ENCODE measurements around the gene NSFL1C. TPM values are rescaled to one million over a fixed set of nuclear protein-coding genes. Genes with fewer than 3 reads are reported as not detected.

The NSFL1C gene
- total and polyA plus RNA-seq, 2 experiments from 2014 or later = 22.2 to 84.2 TPM

- DNase-seq = no peak
- H3K9ac ChIP-seq = no peak overlapping the region
- H3K4me1 ChIP-seq (ENCODE audit: insufficient read depth) = peaks cover 7% of the 10 kb centered on the region
- TF ChIP-seq EZH2phosphoT487 (IDR thresholded peaks at IDR 0.05; ENCODE audit: insufficient read depth, low read depth) = no peak
- TF ChIP-seq EZH2 (IDR thresholded peaks at IDR 0.05; ENCODE audit: insufficient read depth, poor library complexity, severe bottlenecking) = no peak
- H3K4me2 ChIP-seq (ENCODE audit: unreplicated experiment) = no peak overlapping the region
- no peaks in the 10 kb centered on the region for H3K9me2 ChIP-seq (ENCODE audit: insufficient read depth)
- no peak overlapping the region for H3K27ac ChIP-seq
- H4K20me1 ChIP-seq (ENCODE audit: insufficient read depth) = no peaks in the 10 kb centered on the region
- in situ Hi-C loops (cut with MboI) = no loop called here
- H3F3A ChIP-seq (ENCODE audit: insufficient read depth) = peaks cover 6% of the 10 kb centered on the region
- H3K36me3 ChIP-seq (ENCODE audit: low read depth) = no peaks in the 10 kb centered on the region
- H3K4me3 ChIP-seq = no peak overlapping the region
- H3K79me2 ChIP-seq (ENCODE audit: insufficient read depth) = no peaks in the 10 kb centered on the region
- 18 to 22% methylated on average over 3 of the region's 3 CpGs for WGBS, 2 experiments (ENCODE audit: low coverage in 1 of 2, low lambda C conversion rate in 2 of 2, missing lambda C conversion rate in 2 of 2)
- H3K9me3 ChIP-seq (ENCODE audit: low read depth) = no peaks in the 10 kb centered on the region
- H3K27me3 ChIP-seq (replicated peaks; ENCODE audit: insufficient read depth) = peaks cover 46% of the 10 kb centered on the region
- H2AFZ ChIP-seq = no peak overlapping the region
These were observed 27.8 kb upstream of the NSFL1C start for GRCh38 chr20:1494436-1494835.

- peaks cover 10% of the 10 kb centered on the region for H3K4me1 ChIP-seq (ENCODE audit: insufficient read depth)
- H3K4me2 ChIP-seq (ENCODE audit: unreplicated experiment) = no peak overlapping the region
- no peaks in the 10 kb centered on the region for H3K9me3 ChIP-seq (ENCODE audit: low read depth)
- H3K9me2 ChIP-seq (ENCODE audit: insufficient read depth) = no peaks in the 10 kb centered on the region
- no peaks in the 10 kb centered on the region for H4K20me1 ChIP-seq (ENCODE audit: insufficient read depth)
- no peak for DNase-seq
- no peak overlapping the region for H3K27ac ChIP-seq
- no peak overlapping the region for H3K4me3 ChIP-seq
- no peaks in the 10 kb centered on the region for H3K79me2 ChIP-seq (ENCODE audit: insufficient read depth)
- H3K27me3 ChIP-seq (replicated peaks; ENCODE audit: insufficient read depth) = peaks cover 40% of the 10 kb centered on the region
- H3K36me3 ChIP-seq (ENCODE audit: low read depth) = no peaks in the 10 kb centered on the region
- WGBS, 2 experiments (ENCODE audit: low coverage in 1 of 2, low lambda C conversion rate in 2 of 2, missing lambda C conversion rate in 2 of 2) = 6 to 13% methylated on average over 1 of the region's 1 CpG
- in situ Hi-C loops (cut with MboI) = no loop called here
- TF ChIP-seq EZH2 (IDR thresholded peaks at IDR 0.05; ENCODE audit: insufficient read depth, poor library complexity, severe bottlenecking) = no peak
- TF ChIP-seq EZH2phosphoT487 (IDR thresholded peaks at IDR 0.05; ENCODE audit: insufficient read depth, low read depth) = no peak
- H3F3A ChIP-seq (ENCODE audit: insufficient read depth) = peaks cover 6% of the 10 kb centered on the region
- no peak overlapping the region for H3K9ac ChIP-seq
- H2AFZ ChIP-seq = no peak overlapping the region
These were observed 26.9 kb upstream of the NSFL1C start for GRCh38 chr20:1493536-1493935.

GRCh38 chr20:1491860-1492642, 25.4 kb upstream of the NSFL1C start:
- Histone ChIP-seq H3K79me2 (ENCODE audit: insufficient read depth) (no peaks in the 10 kb centered on the region), H3K4me1 (ENCODE audit: insufficient read depth) (peaks cover 10% of the 10 kb centered on the region), H3K9ac (no peak overlapping the region), H3K27ac (no peak overlapping the region), H3K36me3 (ENCODE audit: low read depth) (no peaks in the 10 kb centered on the region), H3K9me2 (ENCODE audit: insufficient read depth) (no peaks in the 10 kb centered on the region), H3K27me3 (replicated peaks; ENCODE audit: insufficient read depth) (peaks cover 44% of the 10 kb centered on the region), H4K20me1 (ENCODE audit: insufficient read depth) (no peaks in the 10 kb centered on the region), H3K4me3 (no peak overlapping the region), H2AFZ (no peak overlapping the region), H3F3A (ENCODE audit: insufficient read depth) (peaks cover 6% of the 10 kb centered on the region), H3K4me2 (ENCODE audit: unreplicated experiment) (no peak overlapping the region), H3K9me3 (ENCODE audit: low read depth) (no peaks in the 10 kb centered on the region)
- DNase-seq = no peak
- no peak for TF ChIP-seq EZH2 (IDR thresholded peaks at IDR 0.05; ENCODE audit: insufficient read depth, poor library complexity, severe bottlenecking)
- TF ChIP-seq EZH2phosphoT487 (IDR thresholded peaks at IDR 0.05; ENCODE audit: insufficient read depth, low read depth) = no peak
- in situ Hi-C loops (cut with MboI) = no loop called here
- 38 to 45% methylated on average over 2 of the region's 2 CpGs for WGBS, 2 experiments (ENCODE audit: low coverage in 1 of 2, low lambda C conversion rate in 2 of 2, missing lambda C conversion rate in 2 of 2)

GRCh38 chr20:1491281-1491840, 24.7 kb upstream of the NSFL1C start, which contains the start of gene SIRPB2:
Gene SIRPB2, minus strand, starts transcription at chr20:1491420. Its CDS starts 61 bp downstream, at chr20:1491359.
- no peak for DNase-seq
- Histone ChIP-seq H3K9ac (no peak within 1 kb of the TSS), H3K79me2 (ENCODE audit: insufficient read depth) (no peaks in the 10 kb centered on the region), H3K36me3 (ENCODE audit: low read depth) (no peaks in the 10 kb centered on the region), H3K4me3 (no peak within 1 kb of the TSS), H3K27ac (peak within 1 kb of the TSS; percentile 48), H3K4me2 (ENCODE audit: unreplicated experiment) (no peak within 1 kb of the TSS), H4K20me1 (ENCODE audit: insufficient read depth) (no peaks in the 10 kb centered on the region), H3K4me1 (ENCODE audit: insufficient read depth) (peaks cover 10% of the 10 kb centered on the region), H2AFZ (no peak within 1 kb of the TSS), H3K27me3 (replicated peaks; ENCODE audit: insufficient read depth) (peaks cover 43% of the 10 kb centered on the region), H3F3A (ENCODE audit: insufficient read depth) (peaks cover 6% of the 10 kb centered on the region), H3K9me3 (ENCODE audit: low read depth) (no peaks in the 10 kb centered on the region), H3K9me2 (ENCODE audit: insufficient read depth) (no peaks in the 10 kb centered on the region)
- WGBS, 2 experiments (ENCODE audit: low coverage in 1 of 2, low lambda C conversion rate in 2 of 2, missing lambda C conversion rate in 2 of 2) = 69 to 71% methylated on average over 11 of the region's 11 CpGs
- in situ Hi-C loops (cut with MboI) = no loop called here
- TF ChIP-seq EZH2phosphoT487 (IDR thresholded peaks at IDR 0.05; ENCODE audit: insufficient read depth, low read depth) = no peak
- TF ChIP-seq EZH2 (IDR thresholded peaks at IDR 0.05; ENCODE audit: insufficient read depth, poor library complexity, severe bottlenecking) = no peak

Measured in GM23248 (cell line).